Activated B cell treated with CpG ODN at 0.5 μM for 24 hours (primary cell): Measurements from ENCODE around the gene SMCO4. TPM values are rescaled to one million over a fixed set of nuclear protein-coding genes. Genes with fewer than 3 reads are reported as not detected.
"Not testable (repeated sequence)": the region's sequence is repeated elsewhere in the genome, so short reads cannot be mapped to it uniquely, and the experiment has no call there.

Experiments used
- ATAC-seq: fragments of 200-7000 bp; cut with Tn5 transposase; one replicate; pipeline ENCODE4 v1.10.0; 2021; ENCODE audit warnings: low read depth, mild to moderate bottlenecking, moderate library complexity
- CTCF ChIA-PET: fragments of 350-600 bp; sonication (Branson Sonifier 250); formaldehyde crosslinking; loops from one replicate; lab custom pipeline; 2021; ENCODE audit warnings: antibody characterized with exemption; lab: Charles Lee
- POLR2A ChIA-PET: fragments of 350-600 bp; sonication (Branson Sonifier 250); formaldehyde crosslinking; loops from one replicate; lab custom pipeline; 2021; ENCODE audit warnings: antibody characterized with exemption; lab: Charles Lee
- DNase-seq: peaks from one replicate; pipeline ENCODE4 v3.0.0; 2022
- H3K27ac Mint-ChIP-seq: one replicate; pipeline ENCODE4 v1.8.0; 2020; ENCODE audit warnings: mixed read lengths
- H3K27me3 Mint-ChIP-seq: one replicate; pipeline ENCODE4 v1.8.0; 2021; ENCODE audit warnings: mixed read lengths
- H3K36me3 Mint-ChIP-seq: one replicate; pipeline ENCODE4 v1.8.0; 2021; ENCODE audit warnings: low read depth, mixed read lengths
- H3K4me1 Mint-ChIP-seq: one replicate; pipeline ENCODE4 v1.8.0; 2021; ENCODE audit warnings: mixed read lengths
- H3K4me3 Mint-ChIP-seq: one replicate; pipeline ENCODE4 v1.8.0; 2020; ENCODE audit warnings: mild to moderate bottlenecking, mixed read lengths
- H3K9me3 Mint-ChIP-seq: one replicate; pipeline ENCODE4 v1.8.0; 2020; ENCODE audit warnings: mixed read lengths
- CTCF ChIP-seq: fragments of 200-600 bp; IDR thresholded peaks from one replicate; pipeline ENCODE4 v1.8.0; 2022; ENCODE audit warnings: antibody characterized with exemption, mild to moderate bottlenecking
- intact Hi-C: fragments of 100-400 bp; cut with micrococcal nuclease; formaldehyde crosslinking; loops from one replicate; pipeline ENCODE4 v1.15.1; 2024
- total RNA-seq: library from RNA; stranded (reverse); gene quantifications from 2 replicates; pipeline ENCODE4 v1.2.3, GENCODE V29; 2022

The SMCO4 gene
- total RNA-seq, 1 donor from 2014 or later = 4.6 TPM

DNA sequence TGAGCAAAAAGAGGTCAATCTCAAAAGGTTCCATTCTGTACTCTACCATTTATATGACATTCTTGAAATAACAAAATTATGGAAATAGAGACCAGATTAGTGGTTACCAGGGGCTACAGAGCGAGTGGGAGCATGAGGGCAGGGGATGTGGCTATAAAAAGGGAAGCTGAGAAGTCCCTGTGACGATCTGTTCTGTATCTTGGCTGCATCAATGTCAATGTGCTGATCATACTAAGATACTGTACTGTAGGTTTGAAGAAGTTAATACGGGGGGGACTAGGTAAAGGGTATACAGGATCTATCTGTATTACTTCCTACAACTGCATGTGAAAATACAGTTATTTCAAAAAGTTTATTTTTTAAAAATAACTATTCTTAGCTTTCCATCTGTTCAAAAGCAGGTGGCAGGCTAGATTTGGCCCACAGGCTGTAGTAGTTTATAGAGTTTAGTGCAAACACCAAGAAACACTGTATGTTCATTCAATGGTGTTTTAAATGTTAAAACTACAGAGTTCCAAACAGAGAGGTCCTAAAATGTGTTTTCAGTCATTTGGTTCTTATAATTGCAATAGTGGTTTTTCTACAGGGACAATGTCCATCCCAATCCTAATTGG, 78.2 kb downstream of the SMCO4 start:
- Mint-ChIP-seq H3K27ac (no peak overlapping the region), H3K4me1 (no peaks in the 10 kb centered on the region), H3K36me3 (no peaks in the 10 kb centered on the region), H3K9me3 (peaks cover 4% of the 10 kb centered on the region), H3K27me3 (peaks cover 2% of the 10 kb centered on the region), H3K4me3 (no peak overlapping the region)
- ChIA-PET CTCF (no interaction called here), POLR2A (no interaction called here)
- intact Hi-C loops = no loop called here
- DNase-seq (no peak), ATAC-seq (no peak)
- TF ChIP-seq CTCF = no peak

GRCh38 chr11:93463666-93464065, 79.5 kb downstream of the SMCO4 start:
- H3K9me3 Mint-ChIP-seq, H3K4me1 Mint-ChIP-seq, DNase-seq, H3K36me3 Mint-ChIP-seq, H3K27me3 Mint-ChIP-seq, POLR2A ChIA-PET, ATAC-seq, CTCF ChIA-PET, H3K27ac Mint-ChIP-seq, intact Hi-C loops, H3K4me3 Mint-ChIP-seq: not testable (repeated sequence)

- DNase-seq (no peak), ATAC-seq (no peak)
- Mint-ChIP-seq H3K4me1 (no peaks in the 10 kb centered on the region), H3K27ac (no peak overlapping the region), H3K27me3 (peaks cover 5% of the 10 kb centered on the region), H3K4me3 (no peak overlapping the region), H3K9me3 (peaks cover 4% of the 10 kb centered on the region), H3K36me3 (no peaks in the 10 kb centered on the region)
- CTCF ChIA-PET = no interaction called here
- intact Hi-C loops = no loop called here
- POLR2A ChIA-PET = no interaction called here
- TF ChIP-seq CTCF = no peak
These were observed 84.9 kb downstream of the SMCO4 start for GRCh38 chr11:93458286-93458685.

DNA sequence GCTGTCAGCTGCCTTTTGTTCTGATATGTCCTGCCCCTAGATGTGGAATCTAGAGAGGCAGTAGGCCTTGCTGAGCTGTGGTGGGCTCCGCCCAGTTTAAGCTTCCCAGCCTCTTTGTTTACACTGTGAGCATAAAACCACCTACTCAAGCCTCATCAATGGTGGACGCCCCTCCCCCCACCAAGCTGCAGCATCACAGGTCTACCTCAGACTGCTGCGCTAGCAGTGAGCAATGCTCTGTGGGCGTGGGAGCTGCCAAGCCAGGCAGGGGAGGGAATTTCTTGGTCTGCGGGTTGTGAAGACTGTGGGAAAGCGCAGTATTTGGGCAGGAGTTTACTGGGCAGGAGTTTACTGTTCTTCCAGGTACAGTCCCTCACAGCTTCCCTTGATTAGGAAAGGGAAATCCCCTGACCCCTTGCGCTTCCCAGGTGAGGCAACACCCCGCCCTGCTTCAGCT, 98.5 kb downstream of the SMCO4 start:
- H3K4me1 Mint-ChIP-seq = no peaks in the 10 kb centered on the region
- peaks cover 11% of the 10 kb centered on the region for H3K27me3 Mint-ChIP-seq
- intact Hi-C loops = no loop called here
- no peak overlapping the region for H3K27ac Mint-ChIP-seq
- no peak for ATAC-seq
- TF ChIP-seq CTCF = no peak
- POLR2A ChIA-PET = no interaction called here
- no peaks in the 10 kb centered on the region for H3K36me3 Mint-ChIP-seq
- CTCF ChIA-PET = no interaction called here
- no peak for DNase-seq
- no peak overlapping the region for H3K4me3 Mint-ChIP-seq
- no peaks in the 10 kb centered on the region for H3K9me3 Mint-ChIP-seq

DNA sequence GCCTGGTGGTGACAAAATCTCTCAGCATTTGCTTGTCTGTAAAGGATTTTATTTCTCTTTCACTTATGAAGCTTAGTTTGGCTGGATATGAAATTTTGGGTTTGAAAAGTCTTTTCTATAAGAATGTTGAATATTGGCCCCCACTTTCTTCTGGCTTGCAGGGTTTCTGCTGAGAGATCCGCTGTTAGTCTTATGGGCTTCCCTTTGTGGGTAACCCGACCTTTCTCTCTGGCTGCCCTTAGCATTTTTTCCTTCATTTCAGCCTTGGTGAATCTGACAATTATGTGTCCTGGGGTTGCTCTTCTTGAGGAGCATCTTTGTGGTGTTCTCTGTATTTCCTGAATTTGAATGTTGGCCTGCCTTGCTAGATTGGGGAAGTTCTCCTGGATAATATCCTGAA, 100.0 kb downstream of the SMCO4 start:
- ATAC-seq, intact Hi-C loops, DNase-seq, H3K27me3 Mint-ChIP-seq, H3K4me3 Mint-ChIP-seq, H3K4me1 Mint-ChIP-seq, H3K9me3 Mint-ChIP-seq, CTCF ChIA-PET, H3K36me3 Mint-ChIP-seq, POLR2A ChIA-PET, H3K27ac Mint-ChIP-seq: not testable (repeated sequence)

- intact Hi-C loops = no loop called here
- POLR2A ChIA-PET = no interaction called here
These were observed 110.9 kb downstream of the SMCO4 start for GRCh38 chr11:93432247-93432646.

More at GRCh38 chr11:93432247-93432646, 110.9 kb downstream of the SMCO4 start:
- CTCF ChIA-PET = no interaction called here
- Mint-ChIP-seq H3K36me3 (no peaks in the 10 kb centered on the region), H3K4me1 (no peaks in the 10 kb centered on the region), H3K27ac (no peak overlapping the region), H3K4me3 (no peak overlapping the region), H3K27me3 (no peaks in the 10 kb centered on the region), H3K9me3 (no peaks in the 10 kb centered on the region)
- ATAC-seq (no peak), DNase-seq (no peak)
- TF ChIP-seq CTCF = no peak

Other genes starting within 250 kb of the SMCO4 start
- gene DEUP1, start 212.6 kb downstream of the SMCO4 start, total RNA-seq = not detected in 2 replicates
- 15.9 and 19.2 TPM in 2 replicates for gene CEP295, start 118.3 kb upstream of the SMCO4 start, total RNA-seq
- 258 and 315 TPM in 2 replicates for gene TAF1D, start 198.1 kb upstream of the SMCO4 start, total RNA-seq
- gene C11orf54, start 198.3 kb upstream of the SMCO4 start, total RNA-seq = 23.7 and 30.1 TPM in 2 replicates
- 47.9 and 55.2 TPM in 2 replicates for gene MED17, start 240.9 kb upstream of the SMCO4 start, total RNA-seq